ENCODE data around the gene VHLL. TPM values are rescaled to one million over a fixed set of nuclear protein-coding genes. Genes with fewer than 3 reads are reported as not detected.
A peak's percentile ranks its signal among the peaks of the same experiment; 100 is the strongest.
"Not testable (repeated sequence)": the region's sequence is repeated elsewhere in the genome, so short reads cannot be mapped to it uniquely, and the experiment has no call there.

VHLL gene
- not detected in 2 replicates for polyA plus RNA-seq (2011; rRNA removed)
- not detected in 2 replicates for polyA minus RNA-seq (2011; rRNA and poly(A)+ RNA removed)

DNA sequence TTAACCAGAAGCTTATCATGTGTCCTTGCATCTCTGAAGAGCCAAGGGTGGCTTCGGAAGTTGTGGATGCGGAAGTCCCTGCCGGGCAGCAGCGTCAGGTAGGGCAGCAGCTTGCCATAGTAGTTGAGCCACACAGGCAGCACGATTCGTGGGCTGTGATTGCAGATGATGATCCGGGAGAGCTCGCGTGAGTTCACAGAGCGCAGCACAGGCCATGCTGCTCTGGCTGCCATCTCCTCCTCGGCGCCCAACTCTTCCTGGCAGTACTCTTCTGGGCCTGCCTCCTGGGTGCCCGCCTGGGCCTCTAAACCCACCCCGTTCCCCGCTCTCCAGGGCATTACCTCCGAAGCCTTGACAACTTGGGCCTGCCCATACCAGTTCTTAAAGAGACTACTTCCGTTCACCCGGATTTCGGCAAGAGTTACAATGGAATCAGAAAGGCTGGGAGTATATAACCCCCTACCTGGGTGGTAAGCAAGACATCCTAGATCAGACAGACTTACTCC is at the start of gene VHLL:
Gene VHLL (minus strand): TSS at position 456 of the 506 bp plus-strand sequence. CDS start 118 bp downstream, at position 338.
- no peak for DNase-seq (ENCODE audit: low read depth)
- 0 out of 2 replicates have a peak, but pooled peaks cover under 1% of the 10 kb centered on the region for H3K36me3 ChIP-seq (ENCODE audit: control insufficient read depth, insufficient read depth, low read length)
- H3K27me3 ChIP-seq (ENCODE audit: control insufficient read depth, insufficient read depth, low read length), result no peaks in the 10 kb centered on the region
- TF ChIP-seq, protein P1, sequence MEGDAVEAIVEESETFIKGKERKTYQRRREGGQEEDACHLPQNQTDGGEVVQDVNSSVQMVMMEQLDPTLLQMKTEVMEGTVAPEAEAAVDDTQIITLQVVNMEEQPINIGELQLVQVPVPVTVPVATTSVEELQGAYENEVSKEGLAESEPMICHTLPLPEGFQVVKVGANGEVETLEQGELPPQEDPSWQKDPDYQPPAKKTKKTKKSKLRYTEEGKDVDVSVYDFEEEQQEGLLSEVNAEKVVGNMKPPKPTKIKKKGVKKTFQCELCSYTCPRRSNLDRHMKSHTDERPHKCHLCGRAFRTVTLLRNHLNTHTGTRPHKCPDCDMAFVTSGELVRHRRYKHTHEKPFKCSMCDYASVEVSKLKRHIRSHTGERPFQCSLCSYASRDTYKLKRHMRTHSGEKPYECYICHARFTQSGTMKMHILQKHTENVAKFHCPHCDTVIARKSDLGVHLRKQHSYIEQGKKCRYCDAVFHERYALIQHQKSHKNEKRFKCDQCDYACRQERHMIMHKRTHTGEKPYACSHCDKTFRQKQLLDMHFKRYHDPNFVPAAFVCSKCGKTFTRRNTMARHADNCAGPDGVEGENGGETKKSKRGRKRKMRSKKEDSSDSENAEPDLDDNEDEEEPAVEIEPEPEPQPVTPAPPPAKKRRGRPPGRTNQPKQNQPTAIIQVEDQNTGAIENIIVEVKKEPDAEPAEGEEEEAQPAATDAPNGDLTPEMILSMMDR (IDR thresholded peaks at IDR 0.05; ENCODE audit: insufficient read depth, low read depth, low read length), result no peak
- H3K4me3 ChIP-seq (ENCODE audit: low read depth, low read length), result no peak within 1 kb of the TSS
- ChIA-PET POLR2A (no interaction called here), CTCF (interaction anchor here (0.5 to 1.0 kb wide), 3 partner anchors 20 to 86 kb away, joined by 3 to 4 read pairs (median 3); no protein-coding TSS in a partner anchor)

DNA sequence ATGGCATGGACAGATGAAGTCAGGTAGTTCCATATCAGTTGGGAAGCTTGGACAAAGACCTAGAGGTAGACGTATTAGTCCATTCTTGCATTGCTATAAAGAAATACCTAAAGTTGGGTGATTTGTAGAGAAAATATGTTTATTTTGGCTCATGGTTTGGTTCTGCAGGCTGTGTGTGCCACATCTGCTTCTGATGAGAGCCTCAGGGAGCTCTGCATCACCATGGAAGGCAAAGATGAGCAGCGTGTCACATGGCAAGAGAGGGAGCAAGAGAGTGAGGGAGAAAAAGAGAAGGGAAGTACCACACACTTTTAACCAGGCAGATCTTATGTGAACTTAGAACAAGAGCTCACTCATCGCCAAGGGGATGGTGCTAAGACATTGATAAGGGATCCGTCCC is 48.2 kb upstream of the VHLL start:
- ChIA-PET CTCF (interaction anchor here (1.1 to 3.0 kb wide), 6 partner anchors 9 to 28 kb away, joined by 3 to 28 read pairs (median 4); no protein-coding TSS in a partner anchor), POLR2A (interaction anchor here (0.6 kb wide), 1 partner anchor 52 kb away, joined by 5 read pairs; the partner anchor contains the start of gene GLMP)
- no peaks in the 10 kb centered on the region for H3K36me3 ChIP-seq (ENCODE audit: control insufficient read depth, insufficient read depth, low read length)
- DNase-seq (ENCODE audit: low read depth), result peak; percentile 84
- TF ChIP-seq, protein P1 (IDR thresholded peaks at IDR 0.05; ENCODE audit: insufficient read depth, low read depth, low read length), result no peak
- no peak overlapping the region for H3K4me3 ChIP-seq (ENCODE audit: low read depth, low read length)
- no peaks in the 10 kb centered on the region; the same call in 1 of the 2 replicates for H3K27me3 ChIP-seq (ENCODE audit: control insufficient read depth, insufficient read depth, low read length)

DNA sequence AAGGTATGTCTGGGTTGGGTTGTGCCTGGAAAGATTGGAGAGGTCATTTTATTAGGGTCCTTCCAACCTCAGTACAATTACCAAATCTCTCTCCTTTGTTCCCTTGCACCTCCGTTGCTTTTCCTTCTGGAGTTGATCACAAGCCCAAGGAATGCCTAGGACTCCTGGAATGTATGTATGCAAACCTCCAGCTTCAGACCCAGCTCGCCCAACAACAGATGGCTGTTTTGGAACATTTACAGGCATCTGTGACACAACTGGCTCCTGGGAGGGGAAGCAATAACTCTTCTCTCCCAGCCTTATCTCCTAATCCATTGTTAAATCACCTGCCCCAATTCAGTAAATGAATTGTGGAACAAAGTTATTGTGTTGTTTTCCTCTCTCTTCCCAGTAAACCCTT is 47.5 kb upstream of the VHLL start:
- DNase-seq (ENCODE audit: low read depth), result peak; percentile 53
- Histone ChIP-seq H3K36me3 (ENCODE audit: control insufficient read depth, insufficient read depth, low read length) (no peaks in the 10 kb centered on the region), H3K27me3 (ENCODE audit: control insufficient read depth, insufficient read depth, low read length) (no peaks in the 10 kb centered on the region; the same call in 1 of the 2 replicates), H3K4me3 (ENCODE audit: low read depth, low read length) (no peak overlapping the region)
- TF ChIP-seq, protein P1 (IDR thresholded peaks at IDR 0.05; ENCODE audit: insufficient read depth, low read depth, low read length), result no peak
- ChIA-PET CTCF (interaction anchor here (0.6 to 3.0 kb wide), 7 partner anchors 10 to 109 kb away, joined by 3 to 28 read pairs (median 3); no protein-coding TSS in a partner anchor), POLR2A (no interaction called here)

DNA sequence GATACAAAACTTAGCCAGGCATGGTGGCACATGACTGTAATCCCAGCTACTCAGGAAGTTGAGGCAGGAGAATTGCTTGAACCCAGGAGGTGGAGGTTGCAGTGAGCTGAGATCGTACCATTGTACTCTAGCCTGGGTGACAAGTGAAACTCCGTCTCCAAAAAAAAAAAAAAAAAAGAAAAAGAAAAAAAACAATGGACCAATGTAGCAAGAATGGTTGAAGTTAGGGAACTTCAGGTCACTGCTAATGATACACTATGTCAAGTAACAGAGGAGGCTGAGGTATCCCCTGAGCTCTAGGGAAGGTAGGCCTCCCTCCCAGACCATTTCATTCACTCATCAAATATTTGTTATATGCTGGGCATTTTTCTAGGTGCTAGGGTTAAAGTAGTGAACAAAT is 46.9 kb upstream of the VHLL start:
- H3K4me3 ChIP-seq (ENCODE audit: low read depth, low read length); H3K36me3 ChIP-seq (ENCODE audit: control insufficient read depth, insufficient read depth, low read length); H3K27me3 ChIP-seq (ENCODE audit: control insufficient read depth, insufficient read depth, low read length); POLR2A ChIA-PET; DNase-seq (ENCODE audit: low read depth): not testable (repeated sequence)
- CTCF ChIA-PET, result interaction anchor here (0.6 to 3.0 kb wide), 5 partner anchors 10 to 110 kb away, joined by 3 to 28 read pairs (median 3); no protein-coding TSS in a partner anchor

DNA sequence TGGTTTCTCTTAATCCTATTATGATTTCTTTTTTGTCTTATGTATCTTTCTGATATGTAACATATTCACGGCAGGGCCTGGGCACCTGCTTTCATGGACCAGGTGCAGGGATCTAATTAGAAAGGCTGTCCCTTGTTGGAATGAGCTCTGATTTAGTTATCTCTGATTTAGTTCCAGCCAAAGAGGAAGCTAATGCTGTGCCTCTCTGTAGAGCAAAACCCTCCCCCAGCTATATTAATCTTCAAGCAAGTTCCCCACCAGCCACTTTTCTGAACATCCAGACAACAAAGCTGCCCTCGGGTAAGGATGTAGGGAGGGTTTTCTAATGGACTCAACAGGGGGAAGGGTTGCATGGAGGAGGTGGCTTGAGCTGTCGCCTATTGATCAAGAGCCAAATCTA is 45.3 kb upstream of the VHLL start:
- Histone ChIP-seq H3K4me3 (ENCODE audit: low read depth, low read length) (no peak overlapping the region), H3K36me3 (ENCODE audit: control insufficient read depth, insufficient read depth, low read length) (no peaks in the 10 kb centered on the region), H3K27me3 (ENCODE audit: control insufficient read depth, insufficient read depth, low read length) (no peaks in the 10 kb centered on the region; the same call in 1 of the 2 replicates)
- DNase-seq (ENCODE audit: low read depth), result no peak
- ChIA-PET CTCF (interaction anchor here (1.0 to 1.6 kb wide), 4 partner anchors 9 to 315 kb away, joined by 3 read pairs; no protein-coding TSS in a partner anchor), POLR2A (no interaction called here)
- TF ChIP-seq, protein P1 (IDR thresholded peaks at IDR 0.05; ENCODE audit: insufficient read depth, low read depth, low read length), result no peak
